GM23338 (cell line): ENCODE data around the gene ERCC1. TPM values are rescaled to one million over a fixed set of nuclear protein-coding genes. Genes with fewer than 3 reads are reported as not detected.
"Not testable (repeated sequence)": the region's sequence is repeated elsewhere in the genome, so short reads cannot be mapped to it uniquely, and the experiment has no call there.

Source experiments
- ATAC-seq: fragments of 200-7000 bp; cut with Tn5 transposase; 3 replicates; pipeline ENCODE4 v1.9.1; 2020
- DNase-seq: peaks from one replicate; pipeline ENCODE4 v3.0.0-alpha.2; 2015; ENCODE audit warnings: low spot score
- H2AFZ ChIP-seq: fragments of 200-600 bp; sonication (generic); 2 replicates; pipeline ENCODE4 v1.8.0; 2016; ENCODE audit warnings: antibody characterized with exemption, mild to moderate bottlenecking, moderate library complexity
- H3F3A ChIP-seq: fragments of 200-600 bp; sonication (generic); replicated peaks from 2 replicates; pipeline ENCODE4 v1.8.0; 2017; ENCODE audit warnings: antibody characterized with exemption, mixed run types, low read depth
- H3K27ac ChIP-seq: fragments of 200-600 bp; sonication (generic); 2 replicates; pipeline ENCODE4 v1.6.1; 2016; ENCODE audit warnings: low read depth
- H3K27me3 ChIP-seq: fragments of 200-600 bp; sonication (generic); 2 replicates; pipeline ENCODE4 v1.8.0; 2016; ENCODE audit warnings: mild to moderate bottlenecking, mixed run types, moderate library complexity; ENCODE audit not compliant: insufficient read depth
- H3K36me3 ChIP-seq: fragments of 200-600 bp; sonication (generic); 2 replicates; pipeline ENCODE4 v1.8.0; 2016; ENCODE audit warnings: mild to moderate bottlenecking; ENCODE audit not compliant: insufficient read depth
- H3K4me1 ChIP-seq: fragments of 200-600 bp; sonication (generic); 2 replicates; pipeline ENCODE4 v1.8.0; 2016; ENCODE audit warnings: mild to moderate bottlenecking, moderate library complexity; ENCODE audit not compliant: insufficient read depth
- H3K4me2 ChIP-seq: fragments of 200-600 bp; sonication (generic); 2 replicates; pipeline ENCODE4 v1.7.1; 2017; ENCODE audit warnings: mixed run types
- H3K4me3 ChIP-seq: fragments of 200-600 bp; sonication (generic); 2 replicates; pipeline ENCODE4 v1.6.1; 2016; ENCODE audit warnings: mixed run types
- H3K79me2 ChIP-seq: fragments of 200-600 bp; sonication (generic); replicated peaks from 2 replicates; pipeline ENCODE4 v1.8.0; 2017; ENCODE audit warnings: mild to moderate bottlenecking; ENCODE audit not compliant: insufficient read depth
- H3K9me2 ChIP-seq: fragments of 200-600 bp; sonication (generic); 2 replicates; pipeline ENCODE4 v1.8.0; 2017; ENCODE audit not compliant: insufficient read depth
- H4K20me1 ChIP-seq: fragments of 200-600 bp; sonication (generic); replicated peaks from 2 replicates; pipeline ENCODE4 v1.8.0; 2017; ENCODE audit warnings: mild to moderate bottlenecking; ENCODE audit not compliant: insufficient read depth
- H3K27ac Mint-ChIP-seq: 2 replicates; pipeline ENCODE4 v1.8.0; 2020; ENCODE audit warnings: inconsistent platforms, mild to moderate bottlenecking, moderate library complexity, mixed read lengths
- H3K27me3 Mint-ChIP-seq: 3 replicates; pipeline ENCODE4 v1.8.0; 2022; ENCODE audit warnings: low read depth, mild to moderate bottlenecking, moderate library complexity, mixed read lengths, inconsistent platforms; ENCODE audit not compliant: insufficient read depth, poor library complexity
- H3K36me3 Mint-ChIP-seq: 3 replicates; pipeline ENCODE4 v1.8.0; 2021; ENCODE audit warnings: low read depth, mild to moderate bottlenecking, inconsistent platforms, moderate library complexity, mixed read lengths
- H3K4me1 Mint-ChIP-seq: 3 replicates; pipeline ENCODE4 v1.8.0; 2020; ENCODE audit warnings: mild to moderate bottlenecking, inconsistent platforms, mixed read lengths
- H3K4me3 Mint-ChIP-seq: 3 replicates; pipeline ENCODE4 v1.8.0; 2021; ENCODE audit warnings: moderate library complexity, mild to moderate bottlenecking, inconsistent platforms, mixed read lengths
- H3K9me3 Mint-ChIP-seq: 3 replicates; pipeline ENCODE4 v1.8.0; 2020; ENCODE audit warnings: moderate library complexity, mild to moderate bottlenecking, inconsistent platforms, mixed read lengths
- ETS1 ChIP-seq: IDR thresholded peaks from 2 replicates; pipeline ENCODE4 v1.6.1; 2016; ENCODE audit warnings: antibody characterized with exemption
- EZH2 ChIP-seq: fragments of 200-600 bp; sonication (generic); IDR thresholded peaks from one replicate; pipeline ENCODE4 v1.8.0; 2017; ENCODE audit warnings: antibody characterized with exemption, mild to moderate bottlenecking, low read depth; ENCODE audit not compliant: unreplicated experiment
- NANOG ChIP-seq: IDR thresholded peaks from 2 replicates; pipeline ENCODE4 v1.6.1; 2016; ENCODE audit warnings: antibody characterized with exemption, borderline replicate concordance
- STAT1 ChIP-seq: IDR thresholded peaks from one replicate; pipeline ENCODE4 v1.6.1; 2016; ENCODE audit warnings: antibody characterized with exemption; ENCODE audit not compliant: unreplicated experiment
- ZNF114 ChIP-seq: fragments of 250-450 bp; sonication (Bioruptor Pico); IDR thresholded peaks from 2 replicates; pipeline ENCODE4 v1.5.0; 2020; ENCODE audit warnings: mild to moderate bottlenecking, moderate library complexity
- ZNF331 ChIP-seq: fragments of 250-450 bp; sonication (Bioruptor Pico); IDR thresholded peaks from 2 replicates; pipeline ENCODE4 v1.5.0; 2020; ENCODE audit warnings: low read depth, mild to moderate bottlenecking, moderate library complexity
- ZNF462 ChIP-seq: fragments of 250-450 bp; sonication (Bioruptor Pico); IDR thresholded peaks from 2 replicates; pipeline ENCODE4 v1.5.0; 2020; ENCODE audit warnings: mild to moderate bottlenecking, moderate library complexity
- polyA plus RNA-seq: library from polyadenylated mRNA; unstranded; fragments of >200 nt; fragmentation: Nextera tagmentation; extraction: Ambion mirVana; gene quantifications from 2 replicates; pipeline ENCODE4 v1.2.1, GENCODE V29; 2016
- total RNA-seq: library from RNA; depleted of rRNA; stranded (reverse); fragments of >200 nt; shearing (Covaris generic); gene quantifications from 2 replicates; pipeline ENCODE4 v1.2.3, GENCODE V29; 2014
- TF ChIP-seq, protein P1 (sequence below): IDR thresholded peaks from one replicate; pipeline ENCODE4 v1.6.1; 2018; ENCODE audit warnings: antibody characterized with exemption; ENCODE audit not compliant: unreplicated experiment

The ERCC1 gene
- total and polyA plus RNA-seq, 2 experiments from 2014 or later, result 39.0 to 52.3 TPM

DNA sequence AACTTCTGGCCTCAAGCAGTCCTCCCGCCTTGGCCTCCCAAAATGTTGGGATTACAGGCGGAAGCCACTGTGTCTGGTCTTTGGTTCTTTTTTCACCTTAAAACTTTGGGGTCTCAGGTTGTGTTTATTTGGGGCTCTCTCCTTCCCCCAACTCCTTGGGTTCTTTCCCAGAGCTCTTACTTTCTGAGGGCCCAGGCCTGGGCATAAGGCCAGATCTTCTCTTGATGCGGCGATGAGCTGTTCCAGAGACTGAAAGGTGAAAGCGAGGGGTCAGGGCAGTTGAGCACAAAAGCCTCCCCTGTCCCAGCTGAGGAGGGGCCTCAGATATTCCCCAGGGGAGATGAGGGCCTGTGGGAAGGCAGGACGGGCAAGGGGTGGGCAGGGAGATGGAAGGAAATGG, 10.2 kb downstream of the ERCC1 start (continued):
- TF ChIP-seq ETS1 (no peak), STAT1 (no peak), NANOG (no peak)

DNA sequence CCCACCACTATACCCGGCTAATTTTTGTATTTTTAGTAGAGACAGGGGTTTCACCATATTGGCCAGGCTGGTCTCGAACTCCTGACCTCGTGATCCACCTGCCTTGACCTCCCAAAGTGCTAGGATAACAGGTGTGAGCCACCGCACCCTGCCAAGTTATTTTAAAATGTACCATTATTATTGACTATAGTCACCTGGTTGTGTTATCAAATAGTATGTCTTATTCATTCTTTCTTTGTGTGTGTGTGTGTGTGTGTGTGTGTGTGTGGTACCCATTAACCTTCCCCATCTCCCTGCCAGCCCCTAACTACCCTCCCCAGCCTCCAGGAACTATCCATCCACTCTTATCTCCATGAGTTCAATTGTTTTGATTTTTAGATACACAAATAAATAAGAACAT, 13.4 kb downstream of the ERCC1 start:
- Mint-ChIP-seq H3K36me3 (peaks cover 59% of the 10 kb centered on the region), H3K27me3 (peaks cover 23% of the 10 kb centered on the region)
- not testable (repeated sequence) for H3K4me3 Mint-ChIP-seq, H3K36me3 ChIP-seq, DNase-seq, ATAC-seq, H3K4me1 Mint-ChIP-seq, H3K9me2 ChIP-seq, H4K20me1 ChIP-seq, H3K9me3 Mint-ChIP-seq, H3K27me3 ChIP-seq, H3K27ac ChIP-seq, H3K4me2 ChIP-seq, H3K27ac Mint-ChIP-seq, H2AFZ ChIP-seq, H3K4me1 ChIP-seq, H3K4me3 ChIP-seq
- H3F3A ChIP-seq, result 0 out of 2 replicates have a peak, but pooled peaks cover 11% of the 10 kb centered on the region
- H3K79me2 ChIP-seq, result peaks cover 13% of the 10 kb centered on the region

GRCh38 chr19:45409557-45409920, 14.2 kb downstream of the ERCC1 start:
- Histone ChIP-seq H3K79me2 (peaks cover 13% of the 10 kb centered on the region), H4K20me1 (no peaks in the 10 kb centered on the region; the same call in 1 of the 2 replicates), H3K27ac (no peak overlapping the region), H3K36me3 (no peaks in the 10 kb centered on the region), H3K4me1 (peaks cover 4% of the 10 kb centered on the region), H2AFZ (no peak overlapping the region), H3K9me2 (no peaks in the 10 kb centered on the region), H3K4me3 (no peak overlapping the region), H3K27me3 (no peaks in the 10 kb centered on the region), H3K4me2 (no peak overlapping the region), H3F3A (0 out of 2 replicates have a peak, but pooled peaks cover 14% of the 10 kb centered on the region)
- Mint-ChIP-seq H3K36me3 (peaks cover 55% of the 10 kb centered on the region), H3K27ac (no peak overlapping the region), H3K4me1 (peaks cover 4% of the 10 kb centered on the region; the same call in 2 of the 3 replicates), H3K4me3 (no peak overlapping the region; the same call in 2 of the 3 replicates), H3K9me3 (no peaks in the 10 kb centered on the region; the same call in 2 of the 3 replicates), H3K27me3 (peaks cover 26% of the 10 kb centered on the region)
- ATAC-seq (no peak), DNase-seq (no peak)
- TF ChIP-seq EZH2 (no peak), ZNF114 (no peak), ZNF331 (CRISPR knock-in tag) (no peak), ETS1 (no peak), NANOG (no peak), ZNF462 (CRISPR knock-in tag) (no peak)
- TF ChIP-seq, protein P1, sequence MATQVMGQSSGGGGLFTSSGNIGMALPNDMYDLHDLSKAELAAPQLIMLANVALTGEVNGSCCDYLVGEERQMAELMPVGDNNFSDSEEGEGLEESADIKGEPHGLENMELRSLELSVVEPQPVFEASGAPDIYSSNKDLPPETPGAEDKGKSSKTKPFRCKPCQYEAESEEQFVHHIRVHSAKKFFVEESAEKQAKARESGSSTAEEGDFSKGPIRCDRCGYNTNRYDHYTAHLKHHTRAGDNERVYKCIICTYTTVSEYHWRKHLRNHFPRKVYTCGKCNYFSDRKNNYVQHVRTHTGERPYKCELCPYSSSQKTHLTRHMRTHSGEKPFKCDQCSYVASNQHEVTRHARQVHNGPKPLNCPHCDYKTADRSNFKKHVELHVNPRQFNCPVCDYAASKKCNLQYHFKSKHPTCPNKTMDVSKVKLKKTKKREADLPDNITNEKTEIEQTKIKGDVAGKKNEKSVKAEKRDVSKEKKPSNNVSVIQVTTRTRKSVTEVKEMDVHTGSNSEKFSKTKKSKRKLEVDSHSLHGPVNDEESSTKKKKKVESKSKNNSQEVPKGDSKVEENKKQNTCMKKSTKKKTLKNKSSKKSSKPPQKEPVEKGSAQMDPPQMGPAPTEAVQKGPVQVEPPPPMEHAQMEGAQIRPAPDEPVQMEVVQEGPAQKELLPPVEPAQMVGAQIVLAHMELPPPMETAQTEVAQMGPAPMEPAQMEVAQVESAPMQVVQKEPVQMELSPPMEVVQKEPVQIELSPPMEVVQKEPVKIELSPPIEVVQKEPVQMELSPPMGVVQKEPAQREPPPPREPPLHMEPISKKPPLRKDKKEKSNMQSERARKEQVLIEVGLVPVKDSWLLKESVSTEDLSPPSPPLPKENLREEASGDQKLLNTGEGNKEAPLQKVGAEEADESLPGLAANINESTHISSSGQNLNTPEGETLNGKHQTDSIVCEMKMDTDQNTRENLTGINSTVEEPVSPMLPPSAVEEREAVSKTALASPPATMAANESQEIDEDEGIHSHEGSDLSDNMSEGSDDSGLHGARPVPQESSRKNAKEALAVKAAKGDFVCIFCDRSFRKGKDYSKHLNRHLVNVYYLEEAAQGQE, result no peak
